A549 treated with AZD2906 at 1 μM for 4 hours (cell line): Measurements from ENCODE around the gene APOA4. TPM values are rescaled to one million over a fixed set of nuclear protein-coding genes. Genes with fewer than 3 reads are reported as not detected.

ENCODE experiments used
- total RNA-seq: library from RNA; stranded (reverse); fragments of 200-300 nt; extraction: Qiagen RNA extraction; gene quantifications from 5 replicates; pipeline ENCODE4 v1.2.3, GENCODE V29; 2022

Gene APOA4
- total RNA-seq: not detected in 5 replicates

GRCh38 chr11:116823031-116823843, at the start of gene APOA4:
APOA4 (minus strand) TSS chr11:116823304; CDS start chr11:116823191, 113 bp downstream.

GRCh38 chr11:116837231-116838091, 14.4 kb upstream of the APOA4 start, which contains the start of gene APOA1:
APOA1 (minus strand) TSS chr11:116837622; CDS start chr11:116837387, 235 bp downstream.

GRCh38 chr11:116829525-116830183, 6.5 kb upstream of the APOA4 start, which contains the start of gene APOC3:
APOC3 (plus strand) TSS chr11:116829907; CDS start chr11:116830583, 676 bp downstream.

GRCh38 chr11:116791813-116792143, 31.3 kb downstream of the APOA4 start, which contains the start of gene APOA5:
APOA5 (minus strand) TSS chr11:116791879; CDS start chr11:116791860, 19 bp downstream.

GRCh38 chr11:116787786-116788486, 35.2 kb downstream of the APOA4 start, which contains the start of gene ZPR1:
ZPR1 (minus strand) TSS chr11:116788023; CDS start chr11:116787990, 33 bp downstream.

GRCh38 chr11:116772443-116773202, 50.5 kb downstream of the APOA4 start, which contains the start of gene BUD13:
BUD13 (minus strand) TSS chr11:116772987; CDS start chr11:116772964, 23 bp downstream.

Other genes with a start within 250 kb of the APOA4 start
- 11.1 to 13.9 TPM (median 11.8 TPM) in 5 replicates for gene BUD13, start 50.3 kb downstream of the APOA4 start, total RNA-seq
- gene ZPR1, start 35.3 kb downstream of the APOA4 start, total RNA-seq: 52.0 to 59.2 TPM (median 56.2 TPM) in 5 replicates
- 0.11 TPM in 1 of 5 replicates, not detected in the others for gene APOA5, start 31.4 kb downstream of the APOA4 start, total RNA-seq
- gene APOC3, start 6.6 kb upstream of the APOA4 start, total RNA-seq: 0.17 TPM in 1 of 5 replicates, not detected in the others
- 0.14 to 0.65 TPM (median 0.36 TPM) in 5 replicates for gene APOA1, start 14.3 kb upstream of the APOA4 start, total RNA-seq